ENCODE measurements around the gene PTPN4. TPM values are rescaled to one million over a fixed set of nuclear protein-coding genes. Genes with fewer than 3 reads are reported as not detected.

Gene PTPN4
- total and polyA plus RNA-seq, 2 experiments from 2014 or later: 41.6 to 90.4 TPM

DNA sequence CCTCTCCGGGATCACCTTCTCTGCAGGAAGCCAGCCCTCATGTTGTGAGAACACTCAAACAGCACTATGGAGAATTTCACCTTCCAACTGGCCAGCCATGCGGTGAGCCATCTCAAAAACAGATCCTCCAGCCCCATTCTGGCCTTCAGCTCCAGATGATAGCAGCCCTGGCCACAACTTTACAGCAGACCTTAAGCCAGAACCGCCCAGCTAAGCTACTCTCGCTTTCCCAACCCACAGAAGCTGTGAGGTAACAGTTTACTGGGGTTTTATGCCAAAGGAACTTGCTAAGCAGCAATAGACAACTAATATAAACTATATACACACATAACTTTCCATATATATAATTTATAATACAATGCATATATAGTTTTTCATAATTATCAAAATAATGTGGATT, 11.6 kb upstream of the PTPN4 start:
- H3K4me2 ChIP-seq: no peak overlapping the region
- no peaks in the 10 kb centered on the region for H3K9me3 Mint-ChIP-seq
- no peaks in the 10 kb centered on the region for H3K36me3 Mint-ChIP-seq (ENCODE audit: low read depth)
- DNase-seq (ENCODE audit: low spot score) (no peak), ATAC-seq (peak; percentile 16; the same call in 2 of the 3 replicates)
- H3K4me3 Mint-ChIP-seq: no peak overlapping the region
- H3K9me2 ChIP-seq (ENCODE audit: insufficient read depth): no peaks in the 10 kb centered on the region
- H3K27ac ChIP-seq (ENCODE audit: low read depth): no peak overlapping the region
- H2AFZ ChIP-seq: no peak overlapping the region
- no peak for TF ChIP-seq EZH2 (IDR thresholded peaks at IDR 0.05; ENCODE audit: low read depth, unreplicated experiment)
- TF ChIP-seq CREB1 (CRISPR knock-in tag; IDR thresholded peaks at IDR 0.05; ENCODE audit: low read depth): no peak
- TF ChIP-seq, protein P1, sequence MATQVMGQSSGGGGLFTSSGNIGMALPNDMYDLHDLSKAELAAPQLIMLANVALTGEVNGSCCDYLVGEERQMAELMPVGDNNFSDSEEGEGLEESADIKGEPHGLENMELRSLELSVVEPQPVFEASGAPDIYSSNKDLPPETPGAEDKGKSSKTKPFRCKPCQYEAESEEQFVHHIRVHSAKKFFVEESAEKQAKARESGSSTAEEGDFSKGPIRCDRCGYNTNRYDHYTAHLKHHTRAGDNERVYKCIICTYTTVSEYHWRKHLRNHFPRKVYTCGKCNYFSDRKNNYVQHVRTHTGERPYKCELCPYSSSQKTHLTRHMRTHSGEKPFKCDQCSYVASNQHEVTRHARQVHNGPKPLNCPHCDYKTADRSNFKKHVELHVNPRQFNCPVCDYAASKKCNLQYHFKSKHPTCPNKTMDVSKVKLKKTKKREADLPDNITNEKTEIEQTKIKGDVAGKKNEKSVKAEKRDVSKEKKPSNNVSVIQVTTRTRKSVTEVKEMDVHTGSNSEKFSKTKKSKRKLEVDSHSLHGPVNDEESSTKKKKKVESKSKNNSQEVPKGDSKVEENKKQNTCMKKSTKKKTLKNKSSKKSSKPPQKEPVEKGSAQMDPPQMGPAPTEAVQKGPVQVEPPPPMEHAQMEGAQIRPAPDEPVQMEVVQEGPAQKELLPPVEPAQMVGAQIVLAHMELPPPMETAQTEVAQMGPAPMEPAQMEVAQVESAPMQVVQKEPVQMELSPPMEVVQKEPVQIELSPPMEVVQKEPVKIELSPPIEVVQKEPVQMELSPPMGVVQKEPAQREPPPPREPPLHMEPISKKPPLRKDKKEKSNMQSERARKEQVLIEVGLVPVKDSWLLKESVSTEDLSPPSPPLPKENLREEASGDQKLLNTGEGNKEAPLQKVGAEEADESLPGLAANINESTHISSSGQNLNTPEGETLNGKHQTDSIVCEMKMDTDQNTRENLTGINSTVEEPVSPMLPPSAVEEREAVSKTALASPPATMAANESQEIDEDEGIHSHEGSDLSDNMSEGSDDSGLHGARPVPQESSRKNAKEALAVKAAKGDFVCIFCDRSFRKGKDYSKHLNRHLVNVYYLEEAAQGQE (IDR thresholded peaks at IDR 0.05; ENCODE audit: unreplicated experiment): no peak
- TF ChIP-seq NANOG (IDR thresholded peaks at IDR 0.05; ENCODE audit: borderline replicate concordance): no peak
- no peak for TF ChIP-seq ZNF331 (CRISPR knock-in tag; IDR thresholded peaks at IDR 0.05; ENCODE audit: low read depth)
- TF ChIP-seq ZNF114 (CRISPR knock-in tag; IDR thresholded peaks at IDR 0.05): no peak
- TF ChIP-seq, protein P2, sequence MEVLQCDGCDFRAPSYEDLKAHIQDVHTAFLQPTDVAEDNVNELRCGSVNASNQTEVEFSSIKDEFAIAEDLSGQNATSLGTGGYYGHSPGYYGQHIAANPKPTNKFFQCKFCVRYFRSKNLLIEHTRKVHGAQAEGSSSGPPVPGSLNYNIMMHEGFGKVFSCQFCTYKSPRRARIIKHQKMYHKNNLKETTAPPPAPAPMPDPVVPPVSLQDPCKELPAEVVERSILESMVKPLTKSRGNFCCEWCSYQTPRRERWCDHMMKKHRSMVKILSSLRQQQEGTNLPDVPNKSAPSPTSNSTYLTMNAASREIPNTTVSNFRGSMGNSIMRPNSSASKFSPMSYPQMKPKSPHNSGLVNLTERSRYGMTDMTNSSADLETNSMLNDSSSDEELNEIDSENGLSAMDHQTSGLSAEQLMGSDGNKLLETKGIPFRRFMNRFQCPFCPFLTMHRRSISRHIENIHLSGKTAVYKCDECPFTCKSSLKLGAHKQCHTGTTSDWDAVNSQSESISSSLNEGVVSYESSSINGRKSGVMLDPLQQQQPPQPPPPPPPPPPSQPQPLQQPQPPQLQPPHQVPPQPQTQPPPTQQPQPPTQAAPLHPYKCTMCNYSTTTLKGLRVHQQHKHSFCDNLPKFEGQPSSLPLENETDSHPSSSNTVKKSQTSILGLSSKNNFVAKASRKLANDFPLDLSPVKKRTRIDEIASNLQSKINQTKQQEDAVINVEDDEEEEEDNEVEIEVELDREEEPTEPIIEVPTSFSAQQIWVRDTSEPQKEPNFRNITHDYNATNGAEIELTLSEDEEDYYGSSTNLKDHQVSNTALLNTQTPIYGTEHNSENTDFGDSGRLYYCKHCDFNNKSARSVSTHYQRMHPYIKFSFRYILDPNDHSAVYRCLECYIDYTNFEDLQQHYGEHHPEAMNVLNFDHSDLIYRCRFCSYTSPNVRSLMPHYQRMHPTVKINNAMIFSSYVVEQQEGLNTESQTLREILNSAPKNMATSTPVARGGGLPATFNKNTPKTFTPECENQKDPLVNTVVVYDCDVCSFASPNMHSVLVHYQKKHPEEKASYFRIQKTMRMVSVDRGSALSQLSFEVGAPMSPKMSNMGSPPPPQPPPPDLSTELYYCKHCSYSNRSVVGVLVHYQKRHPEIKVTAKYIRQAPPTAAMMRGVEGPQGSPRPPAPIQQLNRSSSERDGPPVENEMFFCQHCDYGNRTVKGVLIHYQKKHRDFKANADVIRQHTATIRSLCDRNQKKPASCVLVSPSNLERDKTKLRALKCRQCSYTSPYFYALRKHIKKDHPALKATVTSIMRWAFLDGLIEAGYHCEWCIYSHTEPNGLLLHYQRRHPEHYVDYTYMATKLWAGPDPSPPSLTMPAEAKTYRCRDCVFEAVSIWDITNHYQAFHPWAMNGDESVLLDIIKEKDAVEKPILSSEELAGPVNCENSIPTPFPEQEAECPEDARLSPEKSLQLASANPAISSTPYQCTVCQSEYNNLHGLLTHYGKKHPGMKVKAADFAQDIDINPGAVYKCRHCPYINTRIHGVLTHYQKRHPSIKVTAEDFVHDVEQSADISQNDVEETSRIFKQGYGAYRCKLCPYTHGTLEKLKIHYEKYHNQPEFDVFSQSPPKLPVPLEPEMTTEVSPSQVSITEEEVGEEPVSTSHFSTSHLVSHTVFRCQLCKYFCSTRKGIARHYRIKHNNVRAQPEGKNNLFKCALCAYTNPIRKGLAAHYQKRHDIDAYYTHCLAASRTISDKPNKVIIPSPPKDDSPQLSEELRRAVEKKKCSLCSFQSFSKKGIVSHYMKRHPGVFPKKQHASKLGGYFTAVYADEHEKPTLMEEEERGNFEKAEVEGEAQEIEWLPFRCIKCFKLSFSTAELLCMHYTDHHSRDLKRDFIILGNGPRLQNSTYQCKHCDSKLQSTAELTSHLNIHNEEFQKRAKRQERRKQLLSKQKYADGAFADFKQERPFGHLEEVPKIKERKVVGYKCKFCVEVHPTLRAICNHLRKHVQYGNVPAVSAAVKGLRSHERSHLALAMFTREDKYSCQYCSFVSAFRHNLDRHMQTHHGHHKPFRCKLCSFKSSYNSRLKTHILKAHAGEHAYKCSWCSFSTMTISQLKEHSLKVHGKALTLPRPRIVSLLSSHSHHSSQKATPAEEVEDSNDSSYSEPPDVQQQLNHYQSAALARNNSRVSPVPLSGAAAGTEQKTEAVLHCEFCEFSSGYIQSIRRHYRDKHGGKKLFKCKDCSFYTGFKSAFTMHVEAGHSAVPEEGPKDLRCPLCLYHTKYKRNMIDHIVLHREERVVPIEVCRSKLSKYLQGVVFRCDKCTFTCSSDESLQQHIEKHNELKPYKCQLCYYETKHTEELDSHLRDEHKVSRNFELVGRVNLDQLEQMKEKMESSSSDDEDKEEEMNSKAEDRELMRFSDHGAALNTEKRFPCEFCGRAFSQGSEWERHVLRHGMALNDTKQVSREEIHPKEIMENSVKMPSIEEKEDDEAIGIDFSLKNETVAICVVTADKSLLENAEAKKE (CRISPR knock-in tag; IDR thresholded peaks at IDR 0.05): no peak
- no peak for TF ChIP-seq JUNB (IDR thresholded peaks at IDR 0.05; ENCODE audit: unreplicated experiment)
- no peak for TF ChIP-seq EZH2phosphoT487 (IDR thresholded peaks at IDR 0.05; ENCODE audit: unreplicated experiment)
- no peaks in the 10 kb centered on the region for H3K79me2 ChIP-seq (replicated peaks; ENCODE audit: insufficient read depth)
- H3K27me3 Mint-ChIP-seq (ENCODE audit: insufficient read depth, low read depth, poor library complexity): peaks cover 8% of the 10 kb centered on the region
- peaks cover 11% of the 10 kb centered on the region for H3K4me1 ChIP-seq (ENCODE audit: insufficient read depth)
- peaks cover 20% of the 10 kb centered on the region for H3K4me1 Mint-ChIP-seq
- no peaks in the 10 kb centered on the region for H3F3A ChIP-seq (replicated peaks; ENCODE audit: low read depth)
- H4K20me1 ChIP-seq (replicated peaks; ENCODE audit: insufficient read depth): no peaks in the 10 kb centered on the region
- no peaks in the 10 kb centered on the region for H3K27me3 ChIP-seq (ENCODE audit: insufficient read depth)
- H3K4me3 ChIP-seq: no peak overlapping the region
- H3K36me3 ChIP-seq (ENCODE audit: insufficient read depth): no peaks in the 10 kb centered on the region
- H3K27ac Mint-ChIP-seq: no peak overlapping the region

Measured in GM23338 (cell line).